WTC11 (cell line): ENCODE data around the gene WDR73. TPM values are rescaled to one million over a fixed set of nuclear protein-coding genes. Genes with fewer than 3 reads are reported as not detected.

Experiments
- ATAC-seq: fragments of 200-7000 bp; cut with Tn5 transposase; 2 replicates; pipeline ENCODE4 v1.10.0; 2021; ENCODE audit warnings: mild to moderate bottlenecking, moderate library complexity
- CTCF ChIA-PET: fragments of 300-600 bp; sonication (Branson Sonifier 250); formaldehyde crosslinking; loops from one replicate; lab custom pipeline; 2021; ENCODE audit warnings: antibody characterized with exemption; lab: Charles Lee
- POLR2A ChIA-PET: fragments of 350-600 bp; sonication (Branson Sonifier 250); formaldehyde crosslinking; loops from one replicate; lab custom pipeline; 2021; ENCODE audit warnings: antibody characterized with exemption; lab: Charles Lee
- DNase-seq: peaks from one replicate; pipeline ENCODE4 v3.0.0; 2021; ENCODE audit warnings: low spot score
- H3K27ac Mint-ChIP-seq: 2 replicates; pipeline ENCODE4 v1.8.0; 2021; ENCODE audit warnings: mixed read lengths
- H3K27me3 Mint-ChIP-seq: 2 replicates; pipeline ENCODE4 v1.8.0; 2021; ENCODE audit warnings: low read depth, mild to moderate bottlenecking, moderate library complexity, mixed read lengths
- H3K36me3 Mint-ChIP-seq: 2 replicates; pipeline ENCODE4 v1.8.0; 2021; ENCODE audit warnings: mixed read lengths
- H3K4me1 Mint-ChIP-seq: 2 replicates; pipeline ENCODE4 v1.8.0; 2022; ENCODE audit warnings: mixed read lengths
- H3K4me3 Mint-ChIP-seq: 2 replicates; pipeline ENCODE4 v1.8.0; 2021; ENCODE audit warnings: mild to moderate bottlenecking, moderate library complexity, mixed read lengths
- H3K9me3 Mint-ChIP-seq: 2 replicates; pipeline ENCODE4 v1.8.0; 2021; ENCODE audit warnings: mixed read lengths
- FOXJ3 ChIP-seq: sonication (generic); formaldehyde crosslinking; IDR thresholded peaks from 2 replicates; pipeline ENCODE4 v1.9.0; 2021; ENCODE audit warnings: missing genetic modification reagents, mild to moderate bottlenecking, borderline replicate concordance
- total RNA-seq: library from RNA; stranded (reverse); gene quantifications from 3 replicates; pipeline ENCODE4 v1.2.3, GENCODE V29; 2021
- TF ChIP-seq, protein P1 (sequence below): sonication (generic); formaldehyde crosslinking; IDR thresholded peaks from 2 replicates; pipeline ENCODE4 v1.8.0; 2022; ENCODE audit warnings: mild to moderate bottlenecking, missing genetic modification reagents

Gene WDR73
- total RNA-seq, 1 experiment from 2014 or later = 22.6 TPM

GRCh38 chr15:84590406-84590805 lies 63.7 kb downstream of the WDR73 start:
- no peak overlapping the region for H3K27ac Mint-ChIP-seq
- POLR2A ChIA-PET = no interaction called here
- CTCF ChIA-PET = interaction anchor here (1.3 kb wide), 1 partner anchor 19 kb away, joined by 5 read pairs; no protein-coding TSS in a partner anchor

More at GRCh38 chr15:84590406-84590805, 63.7 kb downstream of the WDR73 start:
- ATAC-seq (no peak), DNase-seq (no peak)
- Mint-ChIP-seq H3K27me3 (peaks cover 22% of the 10 kb centered on the region), H3K9me3 (peaks cover 28% of the 10 kb centered on the region), H3K36me3 (0 out of 2 replicates have a peak, but pooled peaks cover 3% of the 10 kb centered on the region), H3K4me3 (no peak overlapping the region), H3K4me1 (peaks cover 33% of the 10 kb centered on the region)
- no peak for TF ChIP-seq FOXJ3 (CRISPR knock-in tag)
- TF ChIP-seq, protein P1, sequence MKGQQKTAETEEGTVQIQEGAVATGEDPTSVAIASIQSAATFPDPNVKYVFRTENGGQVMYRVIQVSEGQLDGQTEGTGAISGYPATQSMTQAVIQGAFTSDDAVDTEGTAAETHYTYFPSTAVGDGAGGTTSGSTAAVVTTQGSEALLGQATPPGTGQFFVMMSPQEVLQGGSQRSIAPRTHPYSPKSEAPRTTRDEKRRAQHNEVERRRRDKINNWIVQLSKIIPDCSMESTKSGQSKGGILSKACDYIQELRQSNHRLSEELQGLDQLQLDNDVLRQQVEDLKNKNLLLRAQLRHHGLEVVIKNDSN (CRISPR knock-in tag) = no peak

Other genes with a start within 250 kb of the WDR73 start
- 39.6 to 51.9 TPM (median 44.4 TPM) in 3 replicates for gene ZSCAN2, start 53.3 kb downstream of the WDR73 start, total RNA-seq
- gene NMB, start 3.9 kb upstream of the WDR73 start, total RNA-seq = 14.9 to 16.2 TPM (median 15.3 TPM) in 3 replicates
- 214 to 228 TPM (median 217 TPM) in 3 replicates for gene SEC11A, start 61.9 kb upstream of the WDR73 start, total RNA-seq
- gene ZNF592, start 94.3 kb upstream of the WDR73 start, total RNA-seq = 26.7 to 28.0 TPM (median 27.6 TPM) in 3 replicates
- 16.5 to 23.0 TPM (median 20.9 TPM) in 3 replicates for gene ALPK3, start 163.1 kb upstream of the WDR73 start, total RNA-seq
- 0.14 to 0.16 TPM in 2 of 3 replicates, not detected in the other for gene SLC28A1, start 230.4 kb upstream of the WDR73 start, total RNA-seq